HG03354 (cell line): ENCODE data around the gene PRPS1L1.
A peak's percentile ranks its signal among the peaks of the same experiment; 100 is the strongest.

Source experiments
- ATAC-seq: cut with Tn5 transposase; IDR thresholded peaks from one replicate; pipeline ENCODE4 v1.9.1; 2021; ENCODE audit warnings: mild to moderate bottlenecking; ENCODE audit not compliant: unreplicated experiment, poor library complexity, severe bottlenecking

The PRPS1L1 gene

GRCh38 chr7:18027628-18028027, at the start of gene PRPS1L1:
Gene PRPS1L1, minus strand, starts transcription at chr7:18027846.
- ATAC-seq: no peak

- no peak for ATAC-seq
These were observed 48.8 kb upstream of the PRPS1L1 start for GRCh38 chr7:18076461-18076860.

DNA sequence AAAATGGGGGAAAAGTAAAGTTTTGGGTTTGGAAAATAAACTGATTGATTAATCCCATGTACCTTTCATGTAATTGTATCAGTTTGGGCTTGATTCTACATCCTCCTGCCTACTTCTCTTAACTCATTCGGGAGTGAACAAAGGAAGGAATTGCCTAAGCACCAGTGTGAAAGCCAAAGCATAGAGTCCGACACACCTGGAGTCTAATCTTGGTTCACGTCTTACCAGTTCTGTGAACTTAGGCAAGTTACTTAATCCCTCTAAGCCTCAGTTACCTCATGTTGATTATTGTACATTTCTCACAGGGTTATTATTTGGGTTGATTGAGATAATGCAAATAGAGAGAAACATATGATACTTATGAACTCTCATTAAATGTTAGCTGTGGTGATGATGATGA, 41.1 kb upstream of the PRPS1L1 start:
- no peak for ATAC-seq

- peak; percentile 66 for ATAC-seq
These were observed 36.7 kb upstream of the PRPS1L1 start for GRCh38 chr7:18064242-18064838.

GRCh38 chr7:18063149-18063901, 35.7 kb upstream of the PRPS1L1 start:
- ATAC-seq: no peak

GRCh38 chr7:18059171-18059570, 31.5 kb upstream of the PRPS1L1 start:
- ATAC-seq: no peak

DNA sequence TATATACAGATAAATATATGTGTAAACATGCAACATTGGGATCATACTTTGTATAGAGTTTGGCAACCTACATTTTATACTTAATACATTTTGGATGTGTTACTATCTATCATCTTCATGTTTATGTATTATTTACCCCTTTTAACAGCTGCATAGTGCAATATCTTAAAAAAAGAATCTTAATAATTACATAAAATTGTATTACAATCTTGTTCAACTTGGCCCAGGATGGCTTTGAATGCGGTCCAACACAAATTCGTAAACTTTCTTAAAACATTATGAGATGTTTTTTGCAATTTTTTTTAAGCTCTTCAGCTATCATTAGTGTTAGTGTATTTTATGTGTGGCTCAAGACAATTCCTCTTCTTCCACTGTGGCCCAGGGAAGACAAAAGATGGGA, 26.3 kb upstream of the PRPS1L1 start:
- ATAC-seq: no peak

DNA sequence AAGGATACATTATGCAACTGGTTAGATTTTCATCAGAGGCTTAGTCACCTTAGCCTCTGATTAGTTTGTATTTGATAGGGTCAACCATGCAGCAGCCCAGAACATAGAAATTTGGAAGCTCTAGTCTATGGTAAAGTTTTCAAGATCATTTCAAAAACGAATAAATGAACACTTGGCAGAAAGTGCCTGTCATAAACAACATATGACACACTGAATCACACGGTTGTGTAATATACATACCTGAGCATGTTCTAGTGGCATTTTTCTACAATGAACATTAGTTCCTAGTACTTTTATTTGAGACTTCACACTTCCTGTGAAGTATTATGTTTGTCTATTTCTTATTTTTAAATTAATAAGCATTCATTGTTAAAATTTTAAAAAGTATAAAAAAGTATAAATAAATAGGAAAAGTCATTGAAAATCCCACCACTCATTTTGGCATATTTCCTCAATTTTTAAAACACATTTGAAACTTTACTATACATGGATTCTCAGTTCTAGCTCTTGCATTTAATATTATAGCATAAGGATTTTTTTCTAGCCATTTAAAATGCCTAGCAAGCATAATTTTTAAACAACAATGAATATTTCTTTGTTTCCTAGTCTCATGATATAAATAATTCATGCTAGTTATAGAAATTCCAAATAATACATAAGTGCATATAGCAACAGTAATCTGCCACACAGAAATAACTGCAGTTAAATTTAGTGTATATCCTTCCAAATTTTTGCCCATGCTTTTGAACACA, 25.7 kb upstream of the PRPS1L1 start:
- no peak for ATAC-seq

GRCh38 chr7:18049262-18049661, 21.6 kb upstream of the PRPS1L1 start:
- ATAC-seq: no peak

- ATAC-seq: no peak
These were observed 19.0 kb upstream of the PRPS1L1 start for GRCh38 chr7:18046601-18047000.

GRCh38 chr7:18045171-18045570, 17.5 kb upstream of the PRPS1L1 start:
- no peak for ATAC-seq

DNA sequence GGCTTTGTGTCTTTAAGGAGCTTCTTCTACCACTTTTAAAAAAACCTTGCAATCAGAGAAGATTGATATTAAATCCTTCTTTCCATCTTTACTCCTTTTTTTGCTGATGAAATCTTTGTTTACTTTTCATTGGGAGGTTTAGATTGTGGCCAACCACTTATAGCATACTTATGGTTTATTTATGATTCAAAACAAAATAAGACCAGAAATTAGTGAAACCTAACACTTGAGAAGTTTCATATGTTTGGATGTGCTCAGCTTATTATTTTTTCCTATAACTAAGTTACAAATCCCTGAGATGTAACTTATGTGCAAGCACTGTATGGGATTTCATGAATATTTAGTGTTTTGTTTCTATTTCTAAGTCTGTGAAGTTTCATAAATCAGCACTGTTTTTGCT, 13.5 kb upstream of the PRPS1L1 start:
- ATAC-seq: no peak

DNA sequence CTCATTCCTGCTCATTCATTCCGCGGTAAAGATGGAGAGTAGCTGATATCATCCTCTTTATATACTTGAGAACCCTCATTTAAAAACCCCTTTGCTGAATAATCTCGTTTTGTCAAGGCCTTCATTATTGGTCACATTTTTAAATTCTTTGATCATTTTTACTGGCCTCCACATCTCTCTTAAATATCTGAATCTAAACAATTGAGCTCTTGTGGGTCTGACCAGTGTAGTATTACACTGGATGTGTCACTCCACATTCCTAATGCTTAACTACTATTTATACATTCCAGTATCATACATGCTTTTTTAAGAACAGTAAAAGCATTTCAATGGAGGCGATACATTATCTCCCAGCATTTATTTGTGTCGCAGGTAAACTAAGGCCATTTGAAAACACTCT, 12.6 kb upstream of the PRPS1L1 start:
- no peak for ATAC-seq

GRCh38 chr7:18038382-18038781, 10.7 kb upstream of the PRPS1L1 start:
- ATAC-seq: no peak

- ATAC-seq: no peak
These were observed 10.0 kb upstream of the PRPS1L1 start for GRCh38 chr7:18037609-18038008.

DNA sequence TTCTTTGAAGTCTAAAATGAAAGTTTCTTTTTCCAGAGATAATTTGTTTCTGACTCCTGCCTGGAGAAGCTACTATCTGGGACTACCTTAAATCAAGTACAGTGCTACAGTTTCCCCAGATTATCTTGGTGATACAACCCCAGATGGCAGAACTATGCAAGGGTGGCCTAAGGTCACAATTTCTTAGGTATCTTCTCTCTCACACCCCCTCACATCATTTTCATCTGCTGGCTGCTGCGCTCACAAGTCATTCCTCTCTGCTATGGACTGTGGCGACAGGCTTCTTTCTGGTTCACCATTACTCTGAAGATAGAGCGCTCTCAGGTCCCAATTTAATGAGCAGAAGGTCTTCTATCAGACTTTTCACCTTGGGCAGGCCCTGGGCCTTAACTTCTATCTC, 9.1 kb upstream of the PRPS1L1 start:
- ATAC-seq: no peak

DNA sequence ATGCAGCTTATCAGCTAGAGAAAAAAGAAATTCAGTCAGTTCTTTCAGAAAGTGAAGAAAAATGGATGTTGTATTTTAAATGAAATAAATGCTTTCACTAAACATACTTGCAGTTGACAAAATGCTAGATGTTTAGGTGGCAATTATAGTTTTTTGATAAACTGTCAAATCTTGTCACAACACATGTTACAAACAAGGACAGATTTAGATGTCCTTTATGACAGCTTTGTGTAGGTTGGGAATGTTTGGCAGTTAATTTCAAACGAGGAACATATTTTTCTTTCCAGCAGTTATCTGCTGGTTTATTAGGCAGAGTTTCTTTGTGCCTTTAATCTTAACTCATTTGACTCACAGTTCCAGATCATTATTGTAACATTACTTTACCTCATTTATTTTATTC, 3.1 kb upstream of the PRPS1L1 start:
- ATAC-seq: no peak

DNA sequence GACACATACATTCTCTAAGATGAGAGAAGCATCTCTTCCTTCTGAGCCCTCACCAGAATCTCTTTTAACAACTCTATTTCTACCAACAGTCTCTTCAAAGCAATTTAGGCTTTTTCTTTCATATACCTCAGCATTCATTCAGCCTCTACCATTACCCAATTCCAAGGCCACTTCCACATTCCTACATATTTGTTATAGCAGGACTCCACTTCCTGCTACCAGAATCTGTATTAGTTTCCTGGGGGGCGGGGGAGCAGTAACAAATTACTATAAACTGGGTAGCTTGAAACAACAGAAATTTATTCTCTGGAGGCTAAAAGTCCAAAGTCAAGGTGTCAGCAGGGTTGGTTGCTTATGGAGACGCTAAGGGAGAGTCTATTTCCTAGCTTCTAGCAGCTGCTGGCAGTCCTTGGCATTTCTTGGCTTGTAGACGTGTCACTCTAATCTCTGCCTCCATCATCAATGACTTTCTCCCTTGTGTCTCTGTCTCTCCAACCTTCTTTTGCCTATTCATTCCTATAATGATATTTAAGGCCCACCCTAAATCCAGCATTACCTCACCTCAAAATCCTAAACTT, 7.4 kb downstream of the PRPS1L1 start:
- no peak for ATAC-seq

GRCh38 chr7:18019555-18019954, 8.1 kb downstream of the PRPS1L1 start:
- ATAC-seq: no peak

DNA sequence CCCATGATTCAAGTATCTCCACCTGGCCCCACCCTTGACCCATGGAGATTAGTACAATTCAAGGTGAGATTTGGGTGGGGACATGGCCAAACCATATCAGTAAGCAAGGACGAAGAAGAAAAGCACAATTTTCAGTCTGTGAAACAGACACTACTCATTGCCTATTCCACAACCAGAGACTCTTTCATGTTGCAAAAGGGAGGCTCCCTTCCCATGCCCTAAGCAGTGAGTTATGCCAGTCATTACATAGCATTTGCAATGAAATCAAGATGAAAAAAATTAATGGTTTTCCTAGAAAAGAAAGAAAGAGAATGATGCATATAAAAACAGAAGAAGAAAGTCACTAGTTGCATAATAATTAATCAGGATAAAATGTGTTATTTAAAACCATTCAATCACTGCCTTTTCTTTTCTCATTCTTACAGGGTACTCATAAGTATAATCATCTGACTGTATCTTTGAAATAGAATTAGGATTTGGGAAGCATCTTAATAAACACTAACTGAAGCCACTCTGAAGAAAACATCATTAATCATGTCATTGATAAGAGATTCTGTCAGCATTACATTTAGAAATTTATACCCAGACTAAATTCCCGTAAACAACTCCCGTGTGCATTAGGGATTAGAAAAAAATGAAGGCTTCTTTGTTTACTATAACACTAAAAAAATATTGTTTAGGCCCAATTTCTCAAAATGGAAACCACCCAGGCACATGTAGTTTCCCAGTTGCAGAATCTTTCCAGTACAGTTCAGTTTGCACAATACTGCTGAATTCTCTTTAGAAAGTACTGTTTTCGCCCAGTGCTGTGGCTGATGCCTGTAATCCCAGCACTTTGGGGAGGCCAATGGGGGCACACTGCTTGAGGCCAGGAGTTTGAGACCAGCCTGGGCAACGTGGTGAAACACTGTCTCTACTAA, 9.1 kb downstream of the PRPS1L1 start:
- no peak for ATAC-seq
